ENCODE measurements around the gene SMARCC2. TPM values are rescaled to one million over a fixed set of nuclear protein-coding genes. Genes with fewer than 3 reads are reported as not detected.

The SMARCC2 gene
- total RNA-seq, 1 donor from 2014 or later = 164 TPM

DNA sequence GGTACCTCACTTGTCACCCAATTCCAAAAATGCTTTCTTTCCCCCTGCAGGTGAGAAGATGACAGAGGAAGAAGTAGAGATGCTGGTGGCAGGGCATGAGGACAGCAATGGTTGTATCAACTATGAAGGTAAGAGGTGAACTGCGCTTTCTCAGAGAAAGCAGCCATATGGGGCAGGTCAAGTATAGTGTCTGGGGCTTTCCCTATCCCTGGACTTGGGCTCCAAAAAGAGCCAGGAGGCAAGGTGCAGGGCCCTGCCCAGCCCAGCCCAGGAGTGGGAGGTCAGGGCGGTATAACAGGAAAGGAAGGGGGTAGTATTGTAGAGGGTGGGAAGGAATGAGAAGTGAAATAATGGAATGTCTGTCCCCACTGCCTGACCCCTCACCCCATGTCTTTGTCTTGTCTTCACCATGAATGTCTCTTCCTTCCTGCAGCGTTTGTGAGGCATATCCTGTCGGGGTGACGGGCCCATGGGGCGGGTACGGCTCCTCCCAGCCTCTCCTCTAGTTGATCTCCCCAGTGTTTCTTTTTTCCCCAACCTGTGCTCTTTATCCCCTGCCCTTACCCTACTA lies 29.0 kb downstream of the SMARCC2 start:
- no peak for TF ChIP-seq CTCF (conservative IDR thresholded peaks at IDR 0.05)
- H3K4me1 Mint-ChIP-seq = peaks cover 60% of the 10 kb centered on the region
- no peak for DNase-seq (ENCODE audit: low read depth, low spot score)
- no peaks in the 10 kb centered on the region for H3K9me3 Mint-ChIP-seq
- peaks cover 34% of the 10 kb centered on the region for H3K36me3 Mint-ChIP-seq (ENCODE audit: low read depth)
- peak overlapping the region; percentile 95 for H3K4me3 Mint-ChIP-seq
- H3K27me3 Mint-ChIP-seq (ENCODE audit: low read depth) = peaks cover 18% of the 10 kb centered on the region
- H3K27ac Mint-ChIP-seq (ENCODE audit: unreplicated experiment) = peak overlapping the region; percentile 51

- Mint-ChIP-seq H3K36me3 (ENCODE audit: low read depth) (peaks cover 37% of the 10 kb centered on the region), H3K4me1 (peaks cover 66% of the 10 kb centered on the region)
- no peak for DNase-seq (ENCODE audit: low read depth, low spot score)
Observed at GRCh38 chr12:56159482-56160192, 29.6 kb downstream of the SMARCC2 start.

DNA sequence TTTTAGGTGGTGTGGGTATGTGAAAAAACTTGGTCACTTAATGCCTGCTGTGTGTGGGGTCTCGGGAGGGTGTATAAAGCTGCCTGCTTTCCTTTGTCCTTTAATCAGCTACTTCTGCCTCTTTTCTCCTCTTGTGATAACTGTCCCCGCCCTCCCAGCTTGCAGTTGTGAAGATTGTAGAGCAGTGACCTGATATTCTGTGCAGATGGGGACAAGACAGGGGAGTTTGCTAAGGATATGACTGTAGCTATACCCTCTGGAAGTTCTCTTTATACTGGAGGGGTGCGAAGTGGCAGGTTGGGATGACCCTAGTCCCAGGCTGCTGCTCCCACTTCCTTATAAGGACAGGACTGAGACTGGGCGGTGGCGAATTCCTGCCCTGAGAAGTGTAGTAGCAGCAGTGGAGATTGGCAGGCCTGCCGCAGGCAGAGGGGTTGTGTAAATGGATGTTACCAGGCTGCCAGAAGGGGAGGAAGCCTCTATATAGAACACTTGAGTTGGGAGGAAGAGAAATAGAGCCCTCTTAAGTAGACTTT lies 30.3 kb downstream of the SMARCC2 start:
- Mint-ChIP-seq H3K27ac (ENCODE audit: unreplicated experiment) (peak overlapping the region; percentile 99), H3K9me3 (no peaks in the 10 kb centered on the region), H3K4me1 (peaks cover 70% of the 10 kb centered on the region), H3K4me3 (peak overlapping the region; percentile 95), H3K27me3 (ENCODE audit: low read depth) (peaks cover 15% of the 10 kb centered on the region), H3K36me3 (ENCODE audit: low read depth) (peaks cover 37% of the 10 kb centered on the region)
- peak; percentile 43 for DNase-seq (ENCODE audit: low read depth, low spot score)
- no peak for TF ChIP-seq CTCF (conservative IDR thresholded peaks at IDR 0.05)

More at GRCh38 chr12:56159482-56160192, 29.6 kb downstream of the SMARCC2 start:
- peak overlapping the region; percentile 99 for H3K27ac Mint-ChIP-seq (ENCODE audit: unreplicated experiment)
- no peak for TF ChIP-seq CTCF (conservative IDR thresholded peaks at IDR 0.05)
- peak overlapping the region; percentile 95 for H3K4me3 Mint-ChIP-seq
- H3K27me3 Mint-ChIP-seq (ENCODE audit: low read depth) = peaks cover 18% of the 10 kb centered on the region
- H3K9me3 Mint-ChIP-seq = no peaks in the 10 kb centered on the region

DNA sequence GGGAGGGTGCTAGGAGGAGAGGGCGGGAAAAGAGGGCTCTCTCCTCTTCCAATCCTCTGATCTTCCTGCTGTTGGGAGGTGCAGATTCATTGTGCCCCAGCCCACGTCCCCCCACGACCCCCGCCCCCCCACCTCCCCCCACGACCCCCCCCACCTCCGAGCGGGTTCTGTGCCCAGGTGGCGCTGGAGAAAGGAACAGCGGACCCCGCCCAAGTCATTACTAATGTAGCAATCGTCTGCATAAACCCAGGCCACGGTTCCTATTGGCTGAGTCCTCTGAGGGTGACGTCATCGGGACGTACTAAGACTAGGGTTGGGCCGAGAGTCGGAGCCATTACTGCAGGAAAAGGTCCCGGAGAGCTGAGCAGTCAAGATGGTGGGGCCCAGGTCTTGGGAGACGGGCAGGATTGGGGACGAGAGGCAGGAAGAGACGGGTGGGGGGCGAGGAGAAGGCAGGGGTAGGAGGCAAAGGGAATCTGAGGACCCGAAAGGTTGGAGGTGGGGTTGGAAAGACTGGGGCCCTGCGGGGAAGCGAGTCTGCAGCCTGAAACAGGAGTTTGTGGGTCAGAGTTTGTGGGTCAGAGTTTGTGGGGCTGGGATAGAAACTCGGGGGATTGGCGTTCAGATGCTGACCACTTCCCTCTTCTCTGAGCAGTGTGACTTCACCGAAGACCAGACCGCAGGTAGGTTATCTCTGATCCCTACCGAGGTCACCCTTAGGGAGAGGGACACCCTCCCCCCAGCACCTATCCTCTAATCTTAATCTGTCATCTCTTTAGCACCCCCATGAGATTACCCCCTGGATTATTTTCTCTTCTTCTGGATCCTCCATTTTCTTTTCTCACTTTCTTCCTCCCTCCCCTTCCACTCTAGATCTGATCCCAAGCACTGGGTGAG lies 31.0 kb downstream of the SMARCC2 start, which contains the start of gene MYL6:
Gene MYL6, plus strand, starts transcription at position 331 of the 897 bp plus-strand sequence. Its CDS starts 43 bp downstream, at position 374.
- Mint-ChIP-seq H3K27me3 (ENCODE audit: low read depth) (peaks cover 8% of the 10 kb centered on the region), H3K27ac (ENCODE audit: unreplicated experiment) (peak within 1 kb of the TSS; percentile 99), H3K36me3 (ENCODE audit: low read depth) (peaks cover 31% of the 10 kb centered on the region), H3K4me3 (peak within 1 kb of the TSS; percentile 95), H3K4me1 (peaks cover 77% of the 10 kb centered on the region), H3K9me3 (no peaks in the 10 kb centered on the region)
- TF ChIP-seq CTCF (conservative IDR thresholded peaks at IDR 0.05) = no peak
- DNase-seq (ENCODE audit: low read depth, low spot score) = peak; percentile 81

Data from neural crest cell (in vitro differentiated cells).